BE2C (cell line): ENCODE data around the gene GNS. TPM values are rescaled to one million over a fixed set of nuclear protein-coding genes. Genes with fewer than 3 reads are reported as not detected.
"Not testable (repeated sequence)": the region's sequence is repeated elsewhere in the genome, so short reads cannot be mapped to it uniquely, and the experiment has no call there.

Experiments used
- DNase-seq: peaks from one replicate; pipeline ENCODE4 v3.0.0-alpha.2; 2020
- H3K27me3 ChIP-seq: fragments of 250-450 bp; sonication (Bioruptor Pico); 2 replicates; pipeline ENCODE4 v1.5.1; 2020; ENCODE audit warnings: mild to moderate bottlenecking
- H3K36me3 ChIP-seq: fragments of 250-450 bp; sonication (Bioruptor Pico); 2 replicates; pipeline ENCODE4 v1.5.1; 2020; ENCODE audit warnings: mild to moderate bottlenecking
- H3K4me1 ChIP-seq: fragments of 250-450 bp; sonication (Bioruptor Pico); 2 replicates; pipeline ENCODE4 v1.5.1; 2020
- H3K4me3 ChIP-seq: 2 replicates; pipeline ENCODE4 v1.5.1; 2011; ENCODE audit warnings: low read depth, low read length
- H3K9me3 ChIP-seq: fragments of 250-450 bp; sonication (Bioruptor Pico); 2 replicates; pipeline ENCODE4 v1.5.1; 2020
- CTCF ChIP-seq: IDR thresholded peaks from 2 replicates; pipeline ENCODE4 v1.5.1; 2012; ENCODE audit warnings: mild to moderate bottlenecking, low read depth, low read length
- polyA plus RNA-seq: library from polyadenylated mRNA; unstranded; fragments of >200 nt; gene quantifications from one replicate; pipeline ENCODE4 v1.2.1, GENCODE V29; 2012; ENCODE audit warnings: low read depth, missing spikeins; ENCODE audit not compliant: insufficient read length, insufficient read depth

The GNS gene
- 20.5 TPM for polyA plus RNA-seq

- Histone ChIP-seq H3K4me3 (peak within 1 kb of the TSS; percentile 92), H3K36me3 (no peaks in the 10 kb centered on the region), H3K9me3 (no peaks in the 10 kb centered on the region), H3K4me1 (no peaks in the 10 kb centered on the region), H3K27me3 (no peaks in the 10 kb centered on the region)
- TF ChIP-seq CTCF: no peak
- DNase-seq: peak; percentile 95
These were observed at the start of gene GNS for GRCh38 chr12:64759035-64759894. GNS (minus strand) TSS chr12:64759406; CDS start chr12:64759276, 130 bp downstream.

GRCh38 chr12:64808110-64808509 lies 48.9 kb upstream of the GNS start:
- DNase-seq: no peak
- Histone ChIP-seq H3K9me3 (no peaks in the 10 kb centered on the region), H3K4me1 (no peaks in the 10 kb centered on the region), H3K36me3 (no peaks in the 10 kb centered on the region), H3K27me3 (peaks cover 17% of the 10 kb centered on the region), H3K4me3 (no peak overlapping the region)
- no peak for TF ChIP-seq CTCF

- DNase-seq: no peak
- Histone ChIP-seq H3K9me3 (no peaks in the 10 kb centered on the region), H3K27me3 (peaks cover 7% of the 10 kb centered on the region), H3K4me1 (no peaks in the 10 kb centered on the region), H3K36me3 (no peaks in the 10 kb centered on the region), H3K4me3 (no peak overlapping the region)
- no peak for TF ChIP-seq CTCF
These were observed 47.6 kb upstream of the GNS start for GRCh38 chr12:64806593-64807460.

- H3K36me3 ChIP-seq: no peaks in the 10 kb centered on the region
- H3K4me1 ChIP-seq: no peaks in the 10 kb centered on the region
- no peak for DNase-seq
- no peak for TF ChIP-seq CTCF
- H3K9me3 ChIP-seq: no peaks in the 10 kb centered on the region
- no peak overlapping the region for H3K4me3 ChIP-seq
- H3K27me3 ChIP-seq: peaks cover 7% of the 10 kb centered on the region
These were observed 47.0 kb upstream of the GNS start for GRCh38 chr12:64806173-64806572.

- H3K4me1 ChIP-seq, H3K36me3 ChIP-seq, H3K4me3 ChIP-seq, H3K9me3 ChIP-seq: not testable (repeated sequence)
- H3K27me3 ChIP-seq: peaks cover 14% of the 10 kb centered on the region
- peak; percentile 85 for TF ChIP-seq CTCF
- peak; percentile 54 for DNase-seq
These were observed 43.1 kb upstream of the GNS start for GRCh38 chr12:64802180-64802775.
